ENCODE measurements around the gene IQCH. TPM values are rescaled to one million over a fixed set of nuclear protein-coding genes. Genes with fewer than 3 reads are reported as not detected.

The IQCH gene
- total RNA-seq, 1 experiment from 2014 or later: 1.9 TPM

DNA sequence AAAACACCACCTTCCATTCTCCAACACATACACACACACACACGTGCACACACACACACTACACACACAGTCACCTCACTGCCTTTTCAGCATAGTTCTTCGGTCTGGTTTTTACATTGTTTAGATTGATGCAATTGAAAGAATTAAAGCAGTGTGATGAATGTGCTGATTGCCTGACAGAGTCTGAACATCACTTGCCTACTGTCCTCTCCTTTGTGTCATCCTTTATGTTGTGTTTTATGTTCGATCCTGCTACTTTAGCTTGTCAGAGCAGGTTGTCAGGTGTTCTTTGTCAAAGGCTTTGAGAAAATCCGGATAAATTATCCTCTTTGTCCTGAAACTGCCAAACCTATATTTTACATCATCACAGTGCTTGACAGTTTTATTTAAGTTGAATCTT is 80.4 kb downstream of the IQCH start:
- H3K36me3 Mint-ChIP-seq: no peaks in the 10 kb centered on the region

More for the DNA sequence above, 80.4 kb downstream of the IQCH start:
- Mint-ChIP-seq H3K27ac (no peak overlapping the region), H3K4me1 (no peaks in the 10 kb centered on the region), H3K27me3 (ENCODE audit: low read depth) (no peaks in the 10 kb centered on the region), H3K9me3 (no peaks in the 10 kb centered on the region), H3K4me3 (no peak overlapping the region)
- ChIA-PET CTCF (interaction anchor here (0.9 to 1.0 kb wide), 2 partner anchors 11 to 497 kb away, joined by 3 read pairs; no protein-coding TSS in a partner anchor), POLR2A (no interaction called here)
- TF ChIP-seq TEAD4 (CRISPR knock-in tag; IDR thresholded peaks at IDR 0.05) (no peak), AFF4 (CRISPR knock-in tag; IDR thresholded peaks at IDR 0.05; ENCODE audit: borderline replicate concordance) (no peak), GTF2I (CRISPR knock-in tag; conservative IDR thresholded peaks at IDR 0.05) (no peak), MXD4 (CRISPR knock-in tag; IDR thresholded peaks at IDR 0.05; ENCODE audit: borderline replicate concordance) (no peak), GABPB1 (CRISPR knock-in tag; IDR thresholded peaks at IDR 0.05) (no peak), NR3C1 (CRISPR knock-in tag; conservative IDR thresholded peaks at IDR 0.05; ENCODE audit: low read depth) (no peak), SOX15 (CRISPR knock-in tag; IDR thresholded peaks at IDR 0.05) (no peak), NR2C2 (CRISPR knock-in tag; IDR thresholded peaks at IDR 0.05) (no peak), ATF6 (CRISPR knock-in tag; IDR thresholded peaks at IDR 0.05) (no peak), GRHL2 (CRISPR knock-in tag; IDR thresholded peaks at IDR 0.05; ENCODE audit: insufficient replicate concordance, severe bottlenecking) (no peak), JUN (CRISPR knock-in tag; IDR thresholded peaks at IDR 0.05) (no peak), ESRRA (CRISPR knock-in tag; IDR thresholded peaks at IDR 0.05; ENCODE audit: borderline replicate concordance) (no peak), SMAD4 (CRISPR knock-in tag; IDR thresholded peaks at IDR 0.05) (no peak)
- TF ChIP-seq, protein P1, sequence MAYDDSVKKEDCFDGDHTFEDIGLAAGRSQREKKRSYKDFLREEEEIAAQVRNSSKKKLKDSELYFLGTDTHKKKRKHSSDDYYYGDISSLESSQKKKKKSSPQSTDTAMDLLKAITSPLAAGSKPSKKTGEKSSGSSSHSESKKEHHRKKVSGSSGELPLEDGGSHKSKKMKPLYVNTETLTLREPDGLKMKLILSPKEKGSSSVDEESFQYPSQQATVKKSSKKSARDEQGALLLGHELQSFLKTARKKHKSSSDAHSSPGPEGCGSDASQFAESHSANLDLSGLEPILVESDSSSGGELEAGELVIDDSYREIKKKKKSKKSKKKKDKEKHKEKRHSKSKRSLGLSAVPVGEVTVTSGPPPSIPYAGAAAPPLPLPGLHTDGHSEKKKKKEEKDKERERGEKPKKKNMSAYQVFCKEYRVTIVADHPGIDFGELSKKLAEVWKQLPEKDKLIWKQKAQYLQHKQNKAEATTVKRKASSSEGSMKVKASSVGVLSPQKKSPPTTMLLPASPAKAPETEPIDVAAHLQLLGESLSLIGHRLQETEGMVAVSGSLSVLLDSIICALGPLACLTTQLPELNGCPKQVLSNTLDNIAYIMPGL (CRISPR knock-in tag; IDR thresholded peaks at IDR 0.05): no peak
- TF ChIP-seq, protein P2, sequence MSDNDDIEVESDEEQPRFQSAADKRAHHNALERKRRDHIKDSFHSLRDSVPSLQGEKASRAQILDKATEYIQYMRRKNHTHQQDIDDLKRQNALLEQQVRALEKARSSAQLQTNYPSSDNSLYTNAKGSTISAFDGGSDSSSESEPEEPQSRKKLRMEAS (CRISPR knock-in tag; IDR thresholded peaks at IDR 0.05): no peak
- TF ChIP-seq, protein P3, sequence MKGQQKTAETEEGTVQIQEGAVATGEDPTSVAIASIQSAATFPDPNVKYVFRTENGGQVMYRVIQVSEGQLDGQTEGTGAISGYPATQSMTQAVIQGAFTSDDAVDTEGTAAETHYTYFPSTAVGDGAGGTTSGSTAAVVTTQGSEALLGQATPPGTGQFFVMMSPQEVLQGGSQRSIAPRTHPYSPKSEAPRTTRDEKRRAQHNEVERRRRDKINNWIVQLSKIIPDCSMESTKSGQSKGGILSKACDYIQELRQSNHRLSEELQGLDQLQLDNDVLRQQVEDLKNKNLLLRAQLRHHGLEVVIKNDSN (CRISPR knock-in tag; IDR thresholded peaks at IDR 0.05): no peak
- TF ChIP-seq, protein P4, sequence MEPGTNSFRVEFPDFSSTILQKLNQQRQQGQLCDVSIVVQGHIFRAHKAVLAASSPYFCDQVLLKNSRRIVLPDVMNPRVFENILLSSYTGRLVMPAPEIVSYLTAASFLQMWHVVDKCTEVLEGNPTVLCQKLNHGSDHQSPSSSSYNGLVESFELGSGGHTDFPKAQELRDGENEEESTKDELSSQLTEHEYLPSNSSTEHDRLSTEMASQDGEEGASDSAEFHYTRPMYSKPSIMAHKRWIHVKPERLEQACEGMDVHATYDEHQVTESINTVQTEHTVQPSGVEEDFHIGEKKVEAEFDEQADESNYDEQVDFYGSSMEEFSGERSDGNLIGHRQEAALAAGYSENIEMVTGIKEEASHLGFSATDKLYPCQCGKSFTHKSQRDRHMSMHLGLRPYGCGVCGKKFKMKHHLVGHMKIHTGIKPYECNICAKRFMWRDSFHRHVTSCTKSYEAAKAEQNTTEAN (CRISPR knock-in tag; IDR thresholded peaks at IDR 0.05): no peak
- TF ChIP-seq, protein P5, sequence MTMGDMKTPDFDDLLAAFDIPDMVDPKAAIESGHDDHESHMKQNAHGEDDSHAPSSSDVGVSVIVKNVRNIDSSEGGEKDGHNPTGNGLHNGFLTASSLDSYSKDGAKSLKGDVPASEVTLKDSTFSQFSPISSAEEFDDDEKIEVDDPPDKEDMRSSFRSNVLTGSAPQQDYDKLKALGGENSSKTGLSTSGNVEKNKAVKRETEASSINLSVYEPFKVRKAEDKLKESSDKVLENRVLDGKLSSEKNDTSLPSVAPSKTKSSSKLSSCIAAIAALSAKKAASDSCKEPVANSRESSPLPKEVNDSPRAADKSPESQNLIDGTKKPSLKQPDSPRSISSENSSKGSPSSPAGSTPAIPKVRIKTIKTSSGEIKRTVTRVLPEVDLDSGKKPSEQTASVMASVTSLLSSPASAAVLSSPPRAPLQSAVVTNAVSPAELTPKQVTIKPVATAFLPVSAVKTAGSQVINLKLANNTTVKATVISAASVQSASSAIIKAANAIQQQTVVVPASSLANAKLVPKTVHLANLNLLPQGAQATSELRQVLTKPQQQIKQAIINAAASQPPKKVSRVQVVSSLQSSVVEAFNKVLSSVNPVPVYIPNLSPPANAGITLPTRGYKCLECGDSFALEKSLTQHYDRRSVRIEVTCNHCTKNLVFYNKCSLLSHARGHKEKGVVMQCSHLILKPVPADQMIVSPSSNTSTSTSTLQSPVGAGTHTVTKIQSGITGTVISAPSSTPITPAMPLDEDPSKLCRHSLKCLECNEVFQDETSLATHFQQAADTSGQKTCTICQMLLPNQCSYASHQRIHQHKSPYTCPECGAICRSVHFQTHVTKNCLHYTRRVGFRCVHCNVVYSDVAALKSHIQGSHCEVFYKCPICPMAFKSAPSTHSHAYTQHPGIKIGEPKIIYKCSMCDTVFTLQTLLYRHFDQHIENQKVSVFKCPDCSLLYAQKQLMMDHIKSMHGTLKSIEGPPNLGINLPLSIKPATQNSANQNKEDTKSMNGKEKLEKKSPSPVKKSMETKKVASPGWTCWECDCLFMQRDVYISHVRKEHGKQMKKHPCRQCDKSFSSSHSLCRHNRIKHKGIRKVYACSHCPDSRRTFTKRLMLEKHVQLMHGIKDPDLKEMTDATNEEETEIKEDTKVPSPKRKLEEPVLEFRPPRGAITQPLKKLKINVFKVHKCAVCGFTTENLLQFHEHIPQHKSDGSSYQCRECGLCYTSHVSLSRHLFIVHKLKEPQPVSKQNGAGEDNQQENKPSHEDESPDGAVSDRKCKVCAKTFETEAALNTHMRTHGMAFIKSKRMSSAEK (CRISPR knock-in tag; IDR thresholded peaks at IDR 0.05; ENCODE audit: borderline replicate concordance): no peak
- ATAC-seq (no peak), DNase-seq (ENCODE audit: low spot score) (no peak)
